Measurements from ENCODE around the gene HFE.
"Not testable (repeated sequence)": the region's sequence is repeated elsewhere in the genome, so short reads cannot be mapped to it uniquely, and the experiment has no call there.

- TF ChIP-seq, protein P1, sequence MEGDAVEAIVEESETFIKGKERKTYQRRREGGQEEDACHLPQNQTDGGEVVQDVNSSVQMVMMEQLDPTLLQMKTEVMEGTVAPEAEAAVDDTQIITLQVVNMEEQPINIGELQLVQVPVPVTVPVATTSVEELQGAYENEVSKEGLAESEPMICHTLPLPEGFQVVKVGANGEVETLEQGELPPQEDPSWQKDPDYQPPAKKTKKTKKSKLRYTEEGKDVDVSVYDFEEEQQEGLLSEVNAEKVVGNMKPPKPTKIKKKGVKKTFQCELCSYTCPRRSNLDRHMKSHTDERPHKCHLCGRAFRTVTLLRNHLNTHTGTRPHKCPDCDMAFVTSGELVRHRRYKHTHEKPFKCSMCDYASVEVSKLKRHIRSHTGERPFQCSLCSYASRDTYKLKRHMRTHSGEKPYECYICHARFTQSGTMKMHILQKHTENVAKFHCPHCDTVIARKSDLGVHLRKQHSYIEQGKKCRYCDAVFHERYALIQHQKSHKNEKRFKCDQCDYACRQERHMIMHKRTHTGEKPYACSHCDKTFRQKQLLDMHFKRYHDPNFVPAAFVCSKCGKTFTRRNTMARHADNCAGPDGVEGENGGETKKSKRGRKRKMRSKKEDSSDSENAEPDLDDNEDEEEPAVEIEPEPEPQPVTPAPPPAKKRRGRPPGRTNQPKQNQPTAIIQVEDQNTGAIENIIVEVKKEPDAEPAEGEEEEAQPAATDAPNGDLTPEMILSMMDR (IDR thresholded peaks at IDR 0.05): not testable (repeated sequence)
- not testable (repeated sequence) for TF ChIP-seq POLR2A (IDR thresholded peaks at IDR 0.05)
Observed at GRCh38 chr6:26081096-26081495, 6.1 kb upstream of the HFE start.
